HG03378 (cell line): ENCODE results near the gene CSH2.
"Not testable (repeated sequence)": the region's sequence is repeated elsewhere in the genome, so short reads cannot be mapped to it uniquely, and the experiment has no call there.

Experiments used
- ATAC-seq: cut with Tn5 transposase; IDR thresholded peaks from one replicate; pipeline ENCODE4 v1.9.1; 2021; ENCODE audit warnings: mild to moderate bottlenecking, moderate library complexity; ENCODE audit not compliant: unreplicated experiment

CSH2 gene

GRCh38 chr17:63896524-63897354, 23.3 kb upstream of the CSH2 start, which contains the start of gene CSH1:
TSS of gene CSH1 (minus strand) at chr17:63896574. CDS start at chr17:63896511, 63 bp downstream.
- ATAC-seq: not testable (repeated sequence)

GRCh38 chr17:63894821-63895220, 21.3 kb upstream of the CSH2 start:
- ATAC-seq: not testable (repeated sequence)

- not testable (repeated sequence) for ATAC-seq
Observed at GRCh38 chr17:63894021-63894420, 20.5 kb upstream of the CSH2 start.

GRCh38 chr17:63892316-63893037, 19.0 kb upstream of the CSH2 start:
- ATAC-seq: not testable (repeated sequence)

GRCh38 chr17:63889026-63889848, 15.8 kb upstream of the CSH2 start:
- not testable (repeated sequence) for ATAC-seq

GRCh38 chr17:63885119-63885518, 11.6 kb upstream of the CSH2 start:
- not testable (repeated sequence) for ATAC-seq

- not testable (repeated sequence) for ATAC-seq
Observed at GRCh38 chr17:63882626-63883126, 9.2 kb upstream of the CSH2 start.

- no peak for ATAC-seq
Observed at GRCh38 chr17:63881935-63882601, 8.6 kb upstream of the CSH2 start, which contains the start of gene GH2. TSS of gene GH2 (minus strand) at chr17:63881944. CDS start at chr17:63881801, 143 bp downstream.

- ATAC-seq: not testable (repeated sequence)
Observed at GRCh38 chr17:63881337-63881736, 7.9 kb upstream of the CSH2 start.

GRCh38 chr17:63880706-63881105, 7.2 kb upstream of the CSH2 start:
- no peak for ATAC-seq

GRCh38 chr17:63878413-63878812, 4.9 kb upstream of the CSH2 start:
- not testable (repeated sequence) for ATAC-seq

- ATAC-seq: not testable (repeated sequence)
Observed at GRCh38 chr17:63874693-63875092, 1.2 kb upstream of the CSH2 start.

- not testable (repeated sequence) for ATAC-seq
Observed at GRCh38 chr17:63874061-63874626, 667 bp upstream of the CSH2 start.

GRCh38 chr17:63871646-63872365, 1.7 kb downstream of the CSH2 start:
- ATAC-seq: not testable (repeated sequence)

GRCh38 chr17:63870292-63870665, 3.2 kb downstream of the CSH2 start:
- ATAC-seq: not testable (repeated sequence)

GRCh38 chr17:63869491-63870291, 3.8 kb downstream of the CSH2 start:
- ATAC-seq: not testable (repeated sequence)

GRCh38 chr17:63866625-63867024, 6.9 kb downstream of the CSH2 start:
- not testable (repeated sequence) for ATAC-seq

GRCh38 chr17:63859257-63859656, 14.2 kb downstream of the CSH2 start:
- ATAC-seq: no peak
